ENCODE results near the gene TSACC. TPM values are rescaled to one million over a fixed set of nuclear protein-coding genes. Genes with fewer than 3 reads are reported as not detected.

TSACC gene
- total RNA-seq, 1 experiment from 2014 or later, result 3.6 TPM

DNA sequence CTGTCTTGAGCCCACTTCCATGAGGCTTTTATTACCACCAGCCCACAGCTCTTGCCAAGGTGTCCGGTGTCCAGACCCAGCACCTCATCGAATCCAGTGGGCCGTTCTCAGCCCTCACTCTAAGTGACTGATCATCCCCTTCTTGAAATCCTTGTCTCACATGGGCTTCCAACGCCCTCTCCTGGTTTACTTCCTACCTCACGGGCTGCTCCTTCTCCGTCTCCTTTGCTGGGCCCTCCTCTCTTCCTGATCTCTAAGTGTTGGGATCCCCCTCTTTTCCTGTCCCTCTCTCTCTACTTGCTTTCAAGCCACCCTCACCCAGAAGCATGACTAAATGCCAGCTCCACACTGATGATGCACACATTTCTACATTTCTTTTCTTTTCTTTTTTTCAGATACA, 21.6 kb downstream of the TSACC start:
- Histone ChIP-seq H3K9me3 (ENCODE audit: control insufficient read depth, insufficient read depth, low read depth, low read length) (no peaks in the 10 kb centered on the region), H3K27ac (ENCODE audit: low read length) (no peak overlapping the region), H3K4me3 (ENCODE audit: low read depth in 2 of 2, low read length in 2 of 2) (no peak overlapping the region), H3K36me3 (ENCODE audit: control insufficient read depth, insufficient read depth, low read length) (no peaks in the 10 kb centered on the region), H3K4me1 (ENCODE audit: control insufficient read depth, insufficient read depth, low read length) (no peaks in the 10 kb centered on the region), H3K27me3 (ENCODE audit: control insufficient read depth, insufficient read depth, low read length) (no peaks in the 10 kb centered on the region)
- CTCF ChIA-PET, result interaction anchor here (0.6 to 2.2 kb wide), 4 partner anchors 25 to 213 kb away, joined by 3 to 15 read pairs (median 8); no protein-coding TSS in a partner anchor
- TF ChIP-seq SIN3A (IDR thresholded peaks at IDR 0.05; ENCODE audit: borderline replicate concordance, insufficient read depth, low read depth, low read length) (no peak), TCF7L2 (IDR thresholded peaks at IDR 0.05; ENCODE audit: low read depth, low read length) (no peak), CTCF (IDR thresholded peaks at IDR 0.05) (no peak; the same call in 1 of the 2 replicates), REST (IDR thresholded peaks at IDR 0.05; ENCODE audit: insufficient read depth in 1 of 2, low read depth in 2 of 2, low read length in 1 of 2) (no peak), POLR2AphosphoS5 (IDR thresholded peaks at IDR 0.05; ENCODE audit: low read depth, low read length) (no peak)
- no TSS peak for BruUV-seq (replicated peaks)
- in situ Hi-C loops (cut with HindIII; ENCODE audit: low pct_unique_long_range_greater_than_20kb, low sequenced_read_pairs), result no loop called here
- POLR2A ChIA-PET, result interaction anchor here (0.7 kb wide), 1 partner anchor 612 kb away, joined by 4 read pairs; no protein-coding TSS in a partner anchor
- intact Hi-C loops (cut with micrococcal nuclease; ENCODE audit: unreplicated experiment), result no loop called here
- DNase-seq (ENCODE audit: low read depth, low spot score), result no peak
- peak; percentile 65 for ATAC-seq

DNA sequence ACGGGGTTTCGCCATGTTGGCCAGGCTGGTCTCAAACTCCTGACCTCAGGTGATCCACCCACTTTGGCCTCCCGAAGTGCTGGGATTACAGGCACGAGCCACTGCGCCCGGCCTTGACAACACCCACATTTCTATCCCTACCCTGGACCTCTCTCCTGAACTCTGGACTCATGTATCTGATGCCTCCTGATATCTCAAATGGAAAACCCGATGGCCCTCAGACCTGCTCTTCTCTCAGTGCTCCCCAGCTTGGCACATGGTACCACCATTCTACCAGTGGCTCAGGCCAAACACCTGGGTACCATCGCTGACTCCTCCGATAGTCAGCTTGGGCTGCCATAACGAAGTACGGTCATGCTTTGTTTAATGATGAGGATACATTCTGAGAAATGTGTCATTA, 22.2 kb downstream of the TSACC start:
- ATAC-seq (no peak), DNase-seq (ENCODE audit: low read depth, low spot score) (no peak)
- H3K9me3 ChIP-seq (ENCODE audit: control insufficient read depth, insufficient read depth, low read depth, low read length), result no peaks in the 10 kb centered on the region
- intact Hi-C loops (cut with micrococcal nuclease; ENCODE audit: unreplicated experiment), result no loop called here
- H3K27ac ChIP-seq (ENCODE audit: low read length), result no peak overlapping the region
- BruUV-seq (replicated peaks), result no TSS peak
- in situ Hi-C loops (cut with HindIII; ENCODE audit: low pct_unique_long_range_greater_than_20kb, low sequenced_read_pairs), result no loop called here
- no peaks in the 10 kb centered on the region for H3K27me3 ChIP-seq (ENCODE audit: control insufficient read depth, insufficient read depth, low read length)
- no peak for TF ChIP-seq REST (IDR thresholded peaks at IDR 0.05; ENCODE audit: insufficient read depth in 1 of 2, low read depth in 2 of 2, low read length in 1 of 2)
- TF ChIP-seq TCF7L2 (IDR thresholded peaks at IDR 0.05; ENCODE audit: low read depth, low read length), result no peak
- no peak overlapping the region for H3K4me3 ChIP-seq (ENCODE audit: low read depth in 2 of 2, low read length in 2 of 2)
- ChIA-PET CTCF (no interaction called here), POLR2A (no interaction called here)
- H3K4me1 ChIP-seq (ENCODE audit: control insufficient read depth, insufficient read depth, low read length), result no peaks in the 10 kb centered on the region
- no peaks in the 10 kb centered on the region for H3K36me3 ChIP-seq (ENCODE audit: control insufficient read depth, insufficient read depth, low read length)

All from Panc1 (cell line).